OCI-LY3 (cell line): ENCODE results near the gene ITM2B.

Source experiments
- EZH2phosphoT487 ChIP-seq: fragments of 200-600 bp; shearing (Covaris generic); IDR thresholded peaks from 2 replicates; pipeline ENCODE4 v1.6.1; 2018; ENCODE audit warnings: antibody characterized with exemption, mixed run types, low read depth
- TF ChIP-seq, protein P1 (sequence below): fragments of 200-600, 300-600 bp; sonication (generic); IDR thresholded peaks from 2 replicates; pipeline ENCODE4 v1.5.1; 2014; ENCODE audit warnings: antibody characterized with exemption, low read length, low read depth

DNA sequence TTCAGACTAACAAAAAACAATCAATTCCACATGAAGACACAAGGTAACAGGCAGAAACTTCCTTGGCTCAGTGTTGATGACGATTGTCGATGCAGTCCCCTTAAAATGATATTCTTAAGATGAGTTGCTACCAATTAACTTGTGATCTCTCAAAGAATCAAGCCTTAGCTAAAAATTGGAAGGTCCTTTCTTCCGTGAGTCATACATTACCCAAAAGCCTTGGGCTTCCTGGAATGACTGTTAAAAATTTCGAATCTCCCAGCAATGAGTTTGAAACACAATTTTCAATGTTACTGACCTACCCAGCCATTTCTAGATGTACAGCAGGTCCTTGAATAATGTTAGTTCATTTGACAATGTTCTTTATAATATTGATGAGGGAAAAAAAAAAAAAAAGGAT is 42.5 kb downstream of the ITM2B start:
- TF ChIP-seq, protein P1, sequence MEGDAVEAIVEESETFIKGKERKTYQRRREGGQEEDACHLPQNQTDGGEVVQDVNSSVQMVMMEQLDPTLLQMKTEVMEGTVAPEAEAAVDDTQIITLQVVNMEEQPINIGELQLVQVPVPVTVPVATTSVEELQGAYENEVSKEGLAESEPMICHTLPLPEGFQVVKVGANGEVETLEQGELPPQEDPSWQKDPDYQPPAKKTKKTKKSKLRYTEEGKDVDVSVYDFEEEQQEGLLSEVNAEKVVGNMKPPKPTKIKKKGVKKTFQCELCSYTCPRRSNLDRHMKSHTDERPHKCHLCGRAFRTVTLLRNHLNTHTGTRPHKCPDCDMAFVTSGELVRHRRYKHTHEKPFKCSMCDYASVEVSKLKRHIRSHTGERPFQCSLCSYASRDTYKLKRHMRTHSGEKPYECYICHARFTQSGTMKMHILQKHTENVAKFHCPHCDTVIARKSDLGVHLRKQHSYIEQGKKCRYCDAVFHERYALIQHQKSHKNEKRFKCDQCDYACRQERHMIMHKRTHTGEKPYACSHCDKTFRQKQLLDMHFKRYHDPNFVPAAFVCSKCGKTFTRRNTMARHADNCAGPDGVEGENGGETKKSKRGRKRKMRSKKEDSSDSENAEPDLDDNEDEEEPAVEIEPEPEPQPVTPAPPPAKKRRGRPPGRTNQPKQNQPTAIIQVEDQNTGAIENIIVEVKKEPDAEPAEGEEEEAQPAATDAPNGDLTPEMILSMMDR = no peak
- no peak for TF ChIP-seq EZH2phosphoT487
